ENCODE measurements around the gene ZNF710.

The ZNF710 gene

GRCh38 chr15:90130291-90130690 is 129.2 kb downstream of the ZNF710 start:
- Histone ChIP-seq H3K4me3 (ENCODE audit: low read depth, low read length) (no peak overlapping the region), H2AFZ (no peak overlapping the region), H3K27me3 (ENCODE audit: control insufficient read depth, insufficient read depth, low read length) (no peaks in the 10 kb centered on the region), H3K79me2 (no peaks in the 10 kb centered on the region), H3K9me3 (ENCODE audit: control insufficient read depth, low read length) (no peaks in the 10 kb centered on the region), H3K9ac (no peak overlapping the region), H3K4me2 (ENCODE audit: low read length) (no peak overlapping the region), H3K4me1 (peaks cover 4% of the 10 kb centered on the region), H3K27ac (no peak overlapping the region), H3K36me3 (ENCODE audit: control insufficient read depth, insufficient read depth, low read length) (no peaks in the 10 kb centered on the region)
- TF ChIP-seq CTCF (IDR thresholded peaks at IDR 0.05): no peak
